Glomerular visceral epithelial cell (primary cell): ENCODE data around the gene ZP3.
"Not testable (repeated sequence)": the region's sequence is repeated elsewhere in the genome, so short reads cannot be mapped to it uniquely, and the experiment has no call there.

Source experiments
- DNase-seq: peaks from one replicate; pipeline ENCODE4 v3.0.0-alpha.2; 2016; ENCODE audit errors: extremely low spot score

The ZP3 gene

GRCh38 chr7:76485822-76486610 lies 61.3 kb downstream of the ZP3 start:
- DNase-seq, result not testable (repeated sequence)

- DNase-seq, result not testable (repeated sequence)
These were observed 61.9 kb downstream of the ZP3 start for GRCh38 chr7:76486618-76487017.

- not testable (repeated sequence) for DNase-seq
These were observed 63.2 kb downstream of the ZP3 start for GRCh38 chr7:76487969-76488368.
